GM12801 (cell line): ENCODE data around the gene CTRL.

ENCODE experiments used
- CTCF ChIP-seq: IDR thresholded peaks from one replicate; pipeline ENCODE4 v1.5.1; 2011; ENCODE audit warnings: control low read depth; ENCODE audit not compliant: insufficient read length; ENCODE audit errors: extremely low read depth

CTRL gene

GRCh38 chr16:67957622-67958021 is 26.0 kb upstream of the CTRL start:
- TF ChIP-seq CTCF, result no peak

GRCh38 chr16:67954421-67955196 is 22.9 kb upstream of the CTRL start:
- TF ChIP-seq CTCF, result no peak

- TF ChIP-seq CTCF, result no peak
Observed at GRCh38 chr16:67953641-67954375, 22.1 kb upstream of the CTRL start.

GRCh38 chr16:67951485-67951884 is 19.8 kb upstream of the CTRL start:
- no peak for TF ChIP-seq CTCF

GRCh38 chr16:67950335-67950843 is 18.7 kb upstream of the CTRL start:
- TF ChIP-seq CTCF, result no peak

GRCh38 chr16:67949645-67950044 is 18.0 kb upstream of the CTRL start:
- no peak for TF ChIP-seq CTCF

GRCh38 chr16:67948015-67948414 is 16.4 kb upstream of the CTRL start:
- no peak for TF ChIP-seq CTCF
